GM19395 (cell line): ENCODE data around the gene ST6GALNAC6.
A peak's percentile ranks its signal among the peaks of the same experiment; 100 is the strongest.

Experiments
- ATAC-seq: cut with Tn5 transposase; IDR thresholded peaks from one replicate; pipeline ENCODE4 v1.9.1; 2021; ENCODE audit warnings: mild to moderate bottlenecking, moderate library complexity; ENCODE audit not compliant: unreplicated experiment

Gene ST6GALNAC6

DNA sequence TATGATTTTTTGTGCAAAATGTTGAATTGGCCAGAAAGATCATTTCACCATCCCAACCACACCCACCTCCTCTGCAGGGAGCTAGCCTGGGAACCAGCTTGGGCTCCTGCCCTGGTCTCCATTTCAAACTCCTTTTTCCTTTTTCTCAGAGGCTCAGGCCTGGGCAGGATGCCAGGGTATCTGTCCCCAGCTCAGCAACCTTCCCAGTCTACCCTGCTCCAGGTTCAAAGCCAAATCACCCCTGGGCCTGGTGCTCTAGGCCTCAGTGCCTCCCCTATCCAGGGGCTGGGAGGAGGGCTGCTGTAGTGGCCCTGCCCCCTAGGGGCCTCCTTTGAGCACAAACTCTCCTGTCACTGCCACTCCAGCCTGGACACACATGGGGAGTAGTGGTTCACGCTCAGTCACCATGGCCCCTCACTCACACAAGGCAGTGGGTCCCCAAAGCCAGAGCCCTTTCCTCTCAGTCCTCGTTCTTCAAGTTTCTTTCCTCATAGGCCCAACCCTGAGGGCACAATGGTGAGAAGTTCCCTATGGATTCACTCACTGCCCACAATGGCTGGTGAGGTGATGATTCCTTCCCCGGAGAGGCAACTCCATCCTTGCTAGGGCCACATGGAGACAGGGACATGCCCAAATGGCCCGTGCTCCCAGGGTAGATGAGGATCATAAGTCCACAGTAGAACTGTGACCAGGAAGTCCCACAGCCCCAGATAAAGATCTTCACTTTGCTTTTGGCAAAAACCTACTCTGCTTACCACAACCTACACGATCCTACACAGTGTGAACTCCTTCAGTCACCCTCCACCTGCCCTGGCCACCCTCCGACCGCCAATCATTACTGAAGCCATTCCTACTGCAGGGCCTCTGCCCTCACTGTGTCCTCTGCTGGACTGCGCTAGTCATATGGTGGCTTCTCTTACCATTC, 19.0 kb upstream of the ST6GALNAC6 start:
- ATAC-seq = no peak

DNA sequence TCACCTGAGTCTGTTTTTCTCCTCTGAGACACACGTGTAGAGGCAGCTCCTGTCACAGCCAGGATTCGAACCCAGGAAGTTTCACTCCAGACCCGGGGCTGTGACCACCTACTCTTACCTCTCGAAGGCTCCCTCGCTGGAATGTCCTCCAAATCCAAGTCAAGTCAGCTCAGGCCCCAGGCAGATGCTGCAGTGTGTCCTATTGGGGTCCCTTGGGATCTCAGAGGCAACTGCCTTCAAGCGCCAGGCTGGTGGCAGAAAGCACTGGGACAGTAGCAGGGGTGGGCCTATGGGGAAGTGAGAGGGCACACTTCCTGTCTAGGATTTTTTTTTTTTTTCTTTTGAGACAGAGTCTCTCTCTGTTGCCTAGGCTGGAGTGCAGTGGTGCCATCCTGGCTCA, 18.2 kb upstream of the ST6GALNAC6 start:
- peak; percentile 21 for ATAC-seq

DNA sequence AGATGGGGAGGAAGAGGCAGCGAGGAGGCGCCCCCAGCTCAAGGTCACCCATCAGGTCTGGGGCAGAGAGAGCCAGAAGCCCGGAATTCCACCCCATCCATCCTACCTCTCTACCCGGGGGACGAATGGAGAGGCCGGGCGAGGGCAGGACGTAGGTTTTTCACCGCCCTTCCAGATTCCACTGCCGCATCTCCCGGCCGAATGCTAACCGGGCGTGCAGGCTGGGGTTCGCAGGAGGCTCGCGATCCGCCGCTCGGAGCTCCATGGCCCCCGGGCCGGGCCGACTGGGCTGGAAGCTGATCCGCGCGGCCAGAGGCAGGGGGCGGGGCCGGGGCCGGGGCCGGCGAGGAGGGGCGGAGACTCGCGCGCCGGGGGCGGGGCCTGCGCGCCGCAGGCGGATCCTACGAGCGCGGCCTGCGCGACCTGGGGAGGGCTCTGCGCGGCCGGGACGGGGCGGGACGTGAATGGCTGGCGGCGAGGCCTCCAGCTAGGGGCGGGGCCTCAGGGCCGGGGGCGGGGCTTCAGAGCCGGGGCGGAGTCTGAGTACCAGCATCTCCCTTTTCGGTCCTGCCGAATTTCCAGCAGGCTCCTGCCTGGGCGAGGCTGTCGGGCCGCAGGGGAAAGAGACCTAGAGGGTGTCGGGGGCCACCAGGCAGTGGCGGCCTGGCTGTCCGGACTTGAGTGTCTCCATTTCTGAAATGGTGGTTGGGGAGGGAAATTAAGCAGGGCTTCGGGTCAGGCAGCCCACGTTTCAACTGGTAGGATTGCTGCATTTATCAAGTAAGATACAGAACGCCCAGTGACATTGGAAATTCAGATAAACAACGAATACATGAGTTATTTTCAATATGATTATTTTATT, 17.5 kb upstream of the ST6GALNAC6 start, which contains the start of gene ST6GALNAC4:
Gene ST6GALNAC4, minus strand, starts transcription at position 322 of the 862 bp plus-strand sequence. CDS start 622 bp downstream, outside the sequence.
- peak; percentile 50 for ATAC-seq

DNA sequence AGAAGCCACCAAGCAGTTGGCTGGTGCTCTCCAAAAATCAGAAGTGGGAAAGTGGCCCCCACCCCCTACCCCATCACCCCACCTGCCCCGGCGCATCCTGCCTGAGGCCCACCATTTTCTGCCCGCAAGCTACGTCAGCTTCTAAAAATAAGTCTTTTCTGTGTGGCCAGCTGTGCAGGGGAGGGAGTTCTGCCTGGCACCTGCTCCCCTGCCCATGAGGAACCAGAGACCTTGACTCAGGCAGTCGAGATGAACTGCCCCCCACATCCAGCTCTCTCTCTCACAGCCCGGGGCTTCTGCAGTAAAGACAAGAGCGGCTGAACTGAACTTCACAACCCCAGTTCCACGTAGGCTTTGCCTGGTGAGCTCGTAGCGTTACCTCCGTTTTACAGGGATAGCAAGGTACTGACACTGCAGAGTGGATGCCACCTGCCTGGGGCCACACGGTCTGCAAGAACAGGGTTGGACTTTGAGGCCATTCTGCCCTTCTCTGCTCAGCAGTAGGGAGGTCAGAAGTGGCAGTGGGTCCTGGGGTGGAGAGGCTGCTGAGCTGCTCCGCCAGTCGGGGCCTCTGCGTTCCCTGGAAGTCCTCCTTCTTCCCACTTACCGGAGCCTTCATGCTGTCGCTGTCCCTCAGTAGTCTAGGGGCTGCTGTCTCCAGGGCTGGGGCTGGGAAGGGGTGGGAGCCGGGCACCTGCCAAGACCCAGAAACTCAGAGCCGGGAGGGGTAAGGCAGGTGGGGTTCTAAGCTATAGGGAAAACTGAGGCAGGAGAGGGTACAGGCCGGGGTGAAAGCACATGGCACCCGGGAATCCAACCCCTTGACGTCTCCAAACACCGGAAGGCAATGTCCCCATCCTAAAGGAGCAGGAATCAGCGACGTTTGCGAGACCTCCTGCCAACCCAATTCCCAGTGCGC, 16.7 kb upstream of the ST6GALNAC6 start:
- ATAC-seq = peak; percentile 38

DNA sequence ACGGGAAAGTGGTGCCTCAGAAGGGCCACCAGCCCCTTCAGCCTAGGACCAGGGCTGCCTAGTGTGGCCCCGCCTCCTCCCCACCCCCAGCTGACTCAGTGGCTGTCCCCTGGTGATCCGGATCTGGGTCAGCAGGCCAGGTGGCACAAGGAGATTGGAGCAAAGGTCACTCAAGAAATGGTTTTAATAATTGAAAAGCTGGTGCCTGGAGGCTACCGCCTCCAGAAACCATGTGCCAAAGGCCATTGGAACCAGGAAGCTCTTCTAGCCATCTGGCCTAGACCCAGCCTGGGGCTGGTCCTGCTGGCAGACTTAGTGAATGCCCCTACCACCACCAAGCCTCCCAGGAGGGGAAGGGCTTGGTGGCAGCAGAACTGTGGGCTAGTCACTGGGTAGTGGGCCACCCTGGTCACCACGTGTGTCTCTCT, 15.9 kb upstream of the ST6GALNAC6 start:
- no peak for ATAC-seq

DNA sequence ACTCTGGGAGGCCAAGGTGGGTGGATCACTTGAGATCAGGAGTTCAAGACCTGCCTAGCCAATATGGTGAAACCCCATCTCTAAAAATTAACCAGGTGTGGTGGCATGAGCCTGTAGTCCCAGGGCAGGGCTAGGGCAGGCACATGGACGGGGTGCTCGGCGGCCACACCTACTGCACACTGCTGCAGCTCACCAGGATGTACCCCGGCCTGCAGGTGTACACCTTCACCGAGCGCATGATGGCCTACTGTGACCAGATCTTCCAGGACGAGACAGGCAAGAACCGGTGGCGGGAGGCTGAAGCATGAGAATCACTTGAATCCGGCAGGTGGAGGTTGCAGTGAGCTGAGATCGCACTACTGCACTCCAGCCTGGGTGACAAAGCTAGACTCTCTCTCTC, 14.3 kb upstream of the ST6GALNAC6 start:
- no peak for ATAC-seq

DNA sequence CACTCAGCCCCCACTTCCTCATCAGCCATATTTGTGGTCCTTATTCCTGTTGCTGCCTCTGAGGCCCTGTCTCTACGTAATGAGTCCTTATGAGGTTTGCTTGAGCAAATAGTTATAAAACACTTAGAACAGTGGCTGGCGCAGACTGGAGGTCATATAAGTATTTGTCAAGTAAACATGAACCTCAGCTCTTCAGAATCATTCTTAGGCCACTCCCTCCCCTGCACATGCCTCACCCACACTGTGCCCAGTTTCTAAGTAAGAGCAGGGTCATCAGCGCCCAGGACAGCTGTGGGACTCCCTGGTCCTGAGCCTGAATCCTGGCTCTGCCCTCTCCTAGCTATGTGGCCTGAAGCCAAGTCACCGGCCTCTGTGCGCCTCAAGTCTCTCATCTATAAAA, 13.5 kb upstream of the ST6GALNAC6 start:
- ATAC-seq = no peak

DNA sequence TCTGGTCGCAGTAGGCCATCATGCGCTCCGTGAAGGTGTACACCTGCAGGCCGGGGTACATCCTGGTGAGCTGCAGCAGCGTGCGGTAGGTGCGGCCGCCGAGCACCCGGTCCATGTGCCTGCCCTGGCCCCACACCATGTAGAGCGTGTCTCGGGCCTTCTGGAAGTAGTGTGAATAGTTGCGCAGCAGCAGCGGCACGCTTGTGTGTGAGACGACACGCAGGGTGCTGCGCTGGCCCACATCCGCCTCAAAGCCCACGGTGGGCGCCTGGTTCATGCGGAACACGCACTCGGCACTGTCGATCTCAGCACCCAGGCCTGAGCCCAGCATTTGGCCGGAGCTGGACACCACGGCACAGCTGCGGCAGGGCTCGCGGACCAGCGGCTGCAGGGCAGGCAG, 12.9 kb upstream of the ST6GALNAC6 start:
- no peak for ATAC-seq

DNA sequence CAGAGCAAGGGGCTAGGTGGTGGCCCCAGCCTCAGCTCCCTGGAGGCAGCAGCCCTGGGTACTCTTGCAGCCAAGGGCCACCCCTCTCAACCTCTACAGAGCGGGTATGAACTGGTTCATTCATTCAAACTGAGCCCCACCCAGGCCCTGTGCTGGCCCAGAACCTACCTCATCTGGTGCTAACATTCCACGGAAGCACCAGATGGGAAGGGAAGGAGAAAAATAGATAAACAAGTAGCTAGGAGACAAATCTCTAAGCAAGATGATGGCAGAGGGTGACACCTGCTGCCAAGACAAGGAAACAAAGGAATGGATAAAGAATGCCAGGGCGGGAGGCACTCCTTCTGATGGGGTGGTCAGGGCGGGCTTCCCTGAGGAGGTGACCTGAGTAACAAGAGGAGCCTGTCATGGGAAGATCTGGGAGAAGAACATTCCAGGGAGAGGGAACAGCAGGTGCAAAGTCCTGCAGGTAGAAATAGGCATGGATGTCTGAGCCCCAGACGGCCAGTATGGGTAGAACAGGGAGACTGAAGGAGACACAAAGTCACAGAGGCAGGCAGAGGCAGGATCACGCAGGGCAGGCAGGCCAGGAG, 11.3 kb upstream of the ST6GALNAC6 start:
- no peak for ATAC-seq

DNA sequence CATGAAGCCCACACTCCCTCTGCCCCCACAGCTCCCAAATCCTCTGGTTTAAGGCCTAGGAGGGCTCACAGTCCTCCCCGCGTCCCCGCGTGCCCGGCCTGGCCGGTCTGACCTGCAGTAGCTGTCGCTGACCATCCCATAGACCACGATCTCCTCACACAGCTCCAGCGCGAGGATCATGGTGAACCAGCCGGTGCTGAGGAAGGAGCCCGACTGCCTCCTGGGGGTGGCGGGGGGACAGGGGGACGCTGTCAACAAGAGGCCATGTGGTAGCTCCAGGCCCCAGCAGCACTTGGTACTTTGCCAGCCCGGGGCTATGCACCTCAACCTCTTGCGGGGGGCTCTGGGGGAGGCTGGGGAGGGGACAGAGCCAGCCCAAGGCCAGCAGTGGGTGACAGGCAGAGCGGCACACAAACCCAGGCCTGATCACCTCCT, 10.5 kb upstream of the ST6GALNAC6 start:
- ATAC-seq = no peak

DNA sequence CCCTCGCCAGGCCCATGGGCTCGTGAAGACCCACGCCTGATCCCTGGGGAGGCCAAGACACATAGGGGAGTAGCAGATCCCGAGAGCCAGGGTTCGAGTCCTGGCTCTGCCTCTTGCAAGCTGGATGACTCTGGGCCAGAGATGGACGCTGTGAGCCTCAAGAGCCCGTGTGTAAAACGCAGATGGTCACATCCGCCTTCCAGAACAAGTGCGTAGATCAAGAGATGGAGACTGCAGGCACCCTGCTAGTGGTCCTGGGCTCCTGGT, 9.2 kb upstream of the ST6GALNAC6 start:
- ATAC-seq = no peak

DNA sequence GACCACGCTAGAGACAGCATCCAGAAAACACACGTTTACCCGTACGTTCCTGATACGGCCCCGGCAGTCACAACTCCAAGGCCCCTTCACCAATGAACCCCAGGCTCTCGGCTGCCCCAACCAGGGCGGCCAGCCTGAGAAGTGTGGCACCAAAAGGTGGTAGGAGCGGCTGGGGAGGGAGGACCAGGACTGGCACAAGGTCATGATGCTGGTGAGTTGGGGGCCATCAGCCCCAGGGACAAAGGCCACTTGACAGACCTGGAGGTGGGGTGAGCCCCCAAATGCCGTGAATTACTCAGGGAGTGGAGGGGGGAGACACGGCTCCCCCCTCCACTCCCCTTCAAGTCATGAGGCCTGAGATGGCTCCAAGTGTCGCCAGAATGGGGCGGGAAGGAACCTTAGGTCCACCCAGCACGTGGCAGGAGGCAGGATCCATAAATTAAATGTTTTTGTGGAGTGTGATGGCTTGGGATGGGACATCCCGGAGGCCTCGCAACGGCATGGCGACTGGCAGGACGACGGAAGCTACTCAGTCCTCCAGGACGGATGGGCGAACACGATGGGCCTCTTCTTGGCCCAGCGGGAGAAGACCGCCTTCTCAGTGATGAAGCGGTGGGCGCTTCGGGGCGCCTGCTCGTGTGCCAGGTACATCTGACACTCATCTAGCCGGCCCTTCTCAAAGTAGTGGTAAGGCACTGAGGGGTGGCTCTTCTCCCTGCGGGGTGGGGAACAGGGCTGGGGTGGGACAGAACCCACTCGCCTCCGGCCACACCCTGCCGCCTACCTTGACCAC, 8.7 kb upstream of the ST6GALNAC6 start:
- ATAC-seq = no peak

DNA sequence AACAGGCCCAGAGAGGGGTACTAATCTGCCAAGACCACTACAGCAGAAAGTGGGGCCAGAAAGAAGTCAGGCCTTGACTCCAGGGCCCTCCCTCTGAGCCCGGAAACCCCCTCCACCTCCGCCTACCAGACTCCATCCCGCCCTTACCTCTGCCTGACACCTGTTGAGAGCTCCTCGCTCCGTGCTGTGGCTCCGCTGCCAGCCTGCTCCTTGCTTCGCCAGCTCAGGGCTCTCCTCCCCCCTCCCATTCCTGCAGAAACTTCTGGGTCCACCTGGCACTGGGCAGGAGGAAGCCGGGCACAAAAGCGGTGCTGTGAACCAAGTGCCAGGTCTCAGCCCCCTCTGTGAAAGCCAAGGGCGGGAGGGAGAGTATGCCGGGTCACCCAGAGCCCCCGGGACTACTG, 6.4 kb upstream of the ST6GALNAC6 start:
- ATAC-seq = no peak

DNA sequence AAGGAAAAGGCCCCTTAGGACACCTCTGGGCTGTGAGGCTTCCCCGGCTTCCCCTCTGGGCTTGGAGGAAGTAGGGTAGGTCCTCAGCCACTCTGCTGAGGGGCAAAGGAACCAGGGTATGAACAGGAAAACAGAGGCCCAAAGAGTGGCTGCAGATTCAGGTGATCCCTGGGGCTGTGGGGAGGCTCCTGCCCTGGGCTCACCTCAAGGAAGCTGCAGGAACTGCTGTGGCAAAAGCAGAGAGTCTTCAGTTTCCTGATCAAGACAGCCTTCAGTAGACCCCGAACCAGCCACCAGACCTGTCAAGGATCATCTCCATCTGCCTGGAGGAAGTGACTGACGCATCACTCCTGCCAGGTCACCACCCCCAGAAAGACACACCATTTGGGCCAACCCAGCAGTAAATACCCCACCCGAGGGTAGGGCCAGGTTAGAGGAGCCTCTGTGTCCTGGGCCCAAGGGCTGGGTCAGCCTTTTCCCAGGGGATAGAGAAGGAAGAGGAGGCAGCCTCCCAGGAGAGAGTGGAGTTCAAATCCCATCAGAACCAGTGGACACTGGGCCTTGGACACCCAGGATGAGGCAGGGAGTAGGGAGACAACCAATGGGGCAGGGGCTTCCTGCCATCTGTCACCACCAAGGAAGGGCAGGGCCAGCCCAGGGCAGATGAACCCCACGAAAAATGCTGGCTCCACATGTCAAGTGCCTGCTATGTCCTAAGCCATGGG, 5.8 kb upstream of the ST6GALNAC6 start:
- no peak for ATAC-seq

DNA sequence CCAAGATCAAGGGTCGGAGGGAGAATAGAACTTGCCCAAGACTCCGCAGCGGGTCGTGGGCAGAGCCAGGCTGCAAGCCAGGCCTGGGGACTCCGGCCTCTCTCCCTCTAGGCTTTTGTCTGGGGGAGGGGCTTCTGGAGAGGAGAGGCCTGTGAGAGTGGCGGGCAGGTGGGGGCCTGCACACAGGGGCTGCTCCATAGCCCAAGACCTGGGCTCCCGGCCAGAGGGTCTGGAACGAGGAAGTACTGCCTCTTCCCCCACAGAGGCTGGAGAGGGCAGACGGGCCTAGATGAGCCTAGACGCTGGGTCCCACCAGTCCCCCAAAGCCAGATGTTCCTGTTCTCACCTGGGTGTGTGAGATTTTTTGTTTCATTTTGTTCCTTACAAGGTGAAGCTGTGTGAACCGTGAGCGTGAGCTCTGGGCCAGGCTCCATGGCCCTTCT, 5.2 kb upstream of the ST6GALNAC6 start:
- ATAC-seq = no peak

DNA sequence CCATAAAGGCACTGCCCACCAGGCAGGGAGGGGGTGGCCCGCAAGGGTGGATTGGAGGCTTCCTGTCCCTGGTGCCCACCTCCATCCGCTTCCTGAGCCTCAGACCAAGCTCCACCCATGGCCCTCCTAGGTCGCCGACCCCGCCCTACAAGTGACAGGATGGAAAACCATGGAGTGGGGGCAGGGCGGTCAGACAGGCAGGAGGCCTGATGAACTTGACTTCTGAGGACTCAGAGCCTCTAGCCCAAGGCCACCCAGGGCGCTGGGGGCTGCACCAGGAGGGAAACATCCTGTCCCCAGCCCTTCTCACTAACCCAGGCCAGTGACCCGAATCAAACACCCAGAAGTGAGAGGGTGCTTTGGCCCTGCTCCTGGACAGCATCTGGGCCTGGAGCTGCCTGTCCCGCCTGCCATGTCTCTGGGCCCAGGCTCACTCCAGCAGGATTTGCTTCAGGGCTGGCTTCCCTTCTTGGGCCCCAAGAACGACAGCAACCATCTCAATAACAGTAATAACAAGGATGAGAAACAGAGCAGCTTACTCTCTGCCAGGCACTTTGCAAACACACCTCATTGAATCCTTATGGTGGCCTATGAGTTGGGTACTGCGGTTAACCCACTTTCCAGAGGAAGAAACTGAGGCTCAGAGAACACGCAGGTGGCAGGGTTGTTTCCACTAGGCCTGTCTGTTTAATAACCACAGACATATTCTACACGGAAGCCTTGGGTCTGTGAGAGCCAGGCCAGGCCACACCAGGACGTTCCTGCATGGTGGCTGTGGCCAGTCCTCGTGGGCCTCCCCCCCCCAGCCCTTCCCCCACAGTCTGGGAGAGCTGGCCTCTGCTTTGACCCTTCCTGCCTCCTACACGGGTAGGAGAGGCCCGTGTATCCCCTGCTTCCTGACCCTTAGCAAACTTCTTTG, 4.4 kb upstream of the ST6GALNAC6 start:
- ATAC-seq = no peak

DNA sequence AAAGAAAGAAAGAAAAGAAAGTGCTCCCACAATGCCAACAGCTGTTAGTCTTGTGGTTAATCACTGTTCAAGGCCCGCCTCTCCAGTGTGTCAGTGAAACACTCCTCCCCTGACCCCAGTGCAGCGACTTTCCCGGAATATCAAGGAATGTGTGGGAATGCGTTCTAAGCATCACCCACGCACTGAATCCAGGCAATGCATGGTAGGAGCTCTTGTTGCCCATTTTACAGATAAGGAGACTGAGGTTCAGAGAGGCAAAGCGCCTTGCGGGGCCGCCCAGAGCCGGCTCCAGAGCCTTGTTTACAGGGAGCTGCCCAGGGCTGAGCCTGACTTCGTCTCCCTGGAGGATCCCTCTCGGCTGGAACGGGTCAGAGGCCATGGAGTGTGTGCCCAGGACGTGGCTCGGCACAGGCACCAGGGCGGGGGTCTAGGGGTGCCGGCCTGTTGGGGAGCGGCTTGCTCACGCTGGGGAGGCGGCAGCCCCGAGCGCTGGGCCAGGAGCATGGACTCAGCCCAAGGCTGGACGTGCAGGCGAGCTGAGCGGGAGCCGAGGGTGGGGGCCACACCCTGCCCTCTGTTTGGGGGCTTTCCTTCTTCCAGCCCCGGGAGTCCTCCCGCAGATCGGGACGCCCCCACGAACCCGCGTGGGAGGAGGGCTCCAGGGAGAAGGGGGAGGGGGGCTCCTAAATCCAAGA, 823 bp downstream of the ST6GALNAC6 start:
- no peak for ATAC-seq
